Suprapubic skin (tissue), 4 donors: Measurements from ENCODE around the gene SHE. TPM values are rescaled to one million over a fixed set of nuclear protein-coding genes. Genes with fewer than 3 reads are reported as not detected.
A peak's percentile ranks its signal among the peaks of the same experiment; 100 is the strongest.

ENCODE experiments used
- DNase-seq, 2 donors: peaks; one replicate each; pipeline ENCODE4 v3.0.0-alpha.2; 2019; ENCODE audit warnings: low spot score in 2 of 2
- H3K27ac ChIP-seq: fragments of 200-600 bp; sonication (generic); one replicate; pipeline ENCODE4 v1.5.1; 2019
- H3K27me3 ChIP-seq: fragments of 200-600 bp; sonication (generic); one replicate; pipeline ENCODE4 v1.5.1; 2019
- H3K36me3 ChIP-seq: fragments of 200-600 bp; sonication (generic); one replicate; pipeline ENCODE4 v1.5.1; 2019
- H3K4me1 ChIP-seq: fragments of 200-600 bp; sonication (generic); one replicate; pipeline ENCODE4 v1.5.1; 2019
- H3K4me3 ChIP-seq: fragments of 200-600 bp; sonication (generic); one replicate; pipeline ENCODE4 v1.5.1; 2019; ENCODE audit warnings: mild to moderate bottlenecking
- H3K9me3 ChIP-seq: fragments of 200-600 bp; sonication (generic); one replicate; pipeline ENCODE4 v1.5.1; 2019
- EP300 ChIP-seq: sonication (generic); formaldehyde crosslinking; IDR thresholded peaks from one replicate; pipeline ENCODE4 v1.6.1; 2017; ENCODE audit warnings: antibody characterized with exemption
- POLR2A ChIP-seq, 2 donors: fragments of 450-650 bp; IDR thresholded peaks; one replicate each; pipeline ENCODE4 v1.6.1; 2017; ENCODE audit warnings: antibody characterized with exemption in 2 of 2, mild to moderate bottlenecking in 2 of 2, moderate library complexity in 2 of 2
- POLR2AphosphoS5 ChIP-seq, 3 donors: sonication (generic); formaldehyde crosslinking; IDR thresholded peaks; one replicate each; pipeline ENCODE4 v1.6.1; 2017; ENCODE audit warnings: antibody characterized with exemption in 3 of 3
- whole genome bisulfite sequencing: methylation state at CpG from one replicate; pipeline ENCODE4 v1.1.5; 2018; 5-methylcytosine and 5-hydroxymethylcytosine counted together
- total RNA-seq, 4 donors: library from RNA; depleted of rRNA; stranded (reverse); fragments of >200 nt; gene quantifications; one replicate each; pipeline ENCODE4 v1.1.0, GENCODE V29; 2016
- TF ChIP-seq, protein P1 (sequence below), 2 donors: fragments of 200-600 bp in 1 of 2; fragments of 450-650 bp in 1 of 2; sonication (generic) in 1 of 2; IDR thresholded peaks; one replicate each; pipeline ENCODE4 v1.5.1; 2016 to 2019; ENCODE audit warnings: antibody characterized with exemption in 2 of 2, mild to moderate bottlenecking in 1 of 2, moderate library complexity in 1 of 2

SHE gene
- total RNA-seq, 4 donors from 2014 or later = 2.0 to 7.3 (median 4.8) TPM

DNA sequence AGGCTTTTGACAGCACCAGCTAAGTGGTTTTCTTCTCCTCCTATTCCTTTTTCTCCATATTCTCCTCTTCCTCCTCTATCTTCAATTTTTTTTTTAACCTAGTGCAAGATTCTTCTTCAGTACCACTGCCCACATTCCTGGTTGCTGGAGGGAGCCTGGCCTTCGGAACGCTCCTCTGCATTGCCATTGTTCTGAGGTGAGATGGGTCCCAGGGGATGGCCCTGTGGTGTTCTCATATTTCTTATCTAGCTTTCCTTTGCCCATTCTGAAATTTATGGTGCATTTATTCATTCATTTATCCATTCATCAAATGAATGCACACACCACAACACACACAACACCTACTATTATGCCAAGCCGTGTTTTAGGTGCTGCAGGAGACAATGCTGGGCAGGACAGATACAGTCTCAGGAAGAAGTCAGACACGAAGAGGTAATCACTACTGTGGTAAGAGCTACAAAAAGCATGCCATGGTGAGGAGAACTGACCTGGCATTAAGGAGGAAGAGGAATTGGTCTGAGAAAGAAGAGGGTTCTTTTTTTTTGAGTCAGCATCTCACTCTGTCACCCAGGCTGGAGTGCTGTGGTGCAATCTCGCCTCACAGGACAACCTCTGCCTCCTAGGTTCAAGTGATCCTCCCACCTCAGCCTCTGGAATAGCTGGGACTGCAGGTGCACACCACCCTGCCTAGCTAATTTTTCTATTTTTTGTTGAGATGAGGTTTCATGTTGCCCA lies 47.7 kb downstream of the SHE start:
- no peak for TF ChIP-seq POLR2A (IDR thresholded peaks at IDR 0.05)
- no peak for TF ChIP-seq POLR2AphosphoS5 (IDR thresholded peaks at IDR 0.05)
- no peak for TF ChIP-seq EP300
- TF ChIP-seq, protein P1, sequence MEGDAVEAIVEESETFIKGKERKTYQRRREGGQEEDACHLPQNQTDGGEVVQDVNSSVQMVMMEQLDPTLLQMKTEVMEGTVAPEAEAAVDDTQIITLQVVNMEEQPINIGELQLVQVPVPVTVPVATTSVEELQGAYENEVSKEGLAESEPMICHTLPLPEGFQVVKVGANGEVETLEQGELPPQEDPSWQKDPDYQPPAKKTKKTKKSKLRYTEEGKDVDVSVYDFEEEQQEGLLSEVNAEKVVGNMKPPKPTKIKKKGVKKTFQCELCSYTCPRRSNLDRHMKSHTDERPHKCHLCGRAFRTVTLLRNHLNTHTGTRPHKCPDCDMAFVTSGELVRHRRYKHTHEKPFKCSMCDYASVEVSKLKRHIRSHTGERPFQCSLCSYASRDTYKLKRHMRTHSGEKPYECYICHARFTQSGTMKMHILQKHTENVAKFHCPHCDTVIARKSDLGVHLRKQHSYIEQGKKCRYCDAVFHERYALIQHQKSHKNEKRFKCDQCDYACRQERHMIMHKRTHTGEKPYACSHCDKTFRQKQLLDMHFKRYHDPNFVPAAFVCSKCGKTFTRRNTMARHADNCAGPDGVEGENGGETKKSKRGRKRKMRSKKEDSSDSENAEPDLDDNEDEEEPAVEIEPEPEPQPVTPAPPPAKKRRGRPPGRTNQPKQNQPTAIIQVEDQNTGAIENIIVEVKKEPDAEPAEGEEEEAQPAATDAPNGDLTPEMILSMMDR (IDR thresholded peaks at IDR 0.05) = no peak
- H3K4me1 ChIP-seq = peaks cover 21% of the 10 kb centered on the region
- H3K27me3 ChIP-seq = no peaks in the 10 kb centered on the region
- no peak for DNase-seq
- H3K9me3 ChIP-seq = no peaks in the 10 kb centered on the region
- H3K36me3 ChIP-seq = peaks cover 40% of the 10 kb centered on the region
- no peak overlapping the region for H3K27ac ChIP-seq
- H3K4me3 ChIP-seq = no peak overlapping the region
- WGBS = 88% methylated on average over 5 of the region's 5 CpGs

GRCh38 chr1:154453574-154454352 lies 48.4 kb downstream of the SHE start:
- peak overlapping the region; percentile 39 for H3K27ac ChIP-seq
- H3K4me3 ChIP-seq = no peak overlapping the region
- peaks cover 45% of the 10 kb centered on the region for H3K36me3 ChIP-seq
- H3K4me1 ChIP-seq = peaks cover 21% of the 10 kb centered on the region
- no peaks in the 10 kb centered on the region for H3K27me3 ChIP-seq
- no peak for DNase-seq
- TF ChIP-seq POLR2AphosphoS5 (IDR thresholded peaks at IDR 0.05) (no peak), EP300 (no peak), POLR2A (IDR thresholded peaks at IDR 0.05) (no peak)
- TF ChIP-seq, protein P1 (IDR thresholded peaks at IDR 0.05) = no peak
- 41% methylated on average over 5 of the region's 5 CpGs for WGBS
- H3K9me3 ChIP-seq = no peaks in the 10 kb centered on the region

DNA sequence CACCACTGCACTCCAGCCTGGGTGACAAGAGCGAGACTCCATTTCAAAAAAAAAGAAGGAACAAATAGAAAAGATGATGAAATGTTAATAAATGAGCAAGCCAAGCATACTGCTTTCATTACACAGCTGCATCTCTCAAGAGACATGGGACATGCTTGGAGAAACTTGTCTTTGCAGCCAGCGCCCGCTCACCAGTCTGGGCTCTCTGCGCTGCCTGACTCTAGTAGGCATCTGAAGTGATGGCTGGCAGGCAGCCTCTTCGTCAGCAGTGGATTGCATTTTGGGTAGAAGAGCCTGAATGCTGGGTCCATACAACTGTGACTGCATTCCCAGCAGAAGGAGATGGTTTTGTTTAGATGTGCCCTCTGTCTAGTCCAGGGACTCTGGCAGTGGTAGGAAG lies 49.1 kb downstream of the SHE start:
- TF ChIP-seq, protein P1 (IDR thresholded peaks at IDR 0.05) = no peak
- no peak for TF ChIP-seq POLR2AphosphoS5 (IDR thresholded peaks at IDR 0.05)
- TF ChIP-seq EP300 = no peak
- no peak for TF ChIP-seq POLR2A (IDR thresholded peaks at IDR 0.05)
- 46% methylated on average over 5 of the region's 5 CpGs for WGBS
- Histone ChIP-seq H3K36me3 (peaks cover 51% of the 10 kb centered on the region), H3K9me3 (no peaks in the 10 kb centered on the region), H3K4me1 (peaks cover 21% of the 10 kb centered on the region), H3K4me3 (no peak overlapping the region), H3K27me3 (no peaks in the 10 kb centered on the region), H3K27ac (peak overlapping the region; percentile 39)
- no peak for DNase-seq

DNA sequence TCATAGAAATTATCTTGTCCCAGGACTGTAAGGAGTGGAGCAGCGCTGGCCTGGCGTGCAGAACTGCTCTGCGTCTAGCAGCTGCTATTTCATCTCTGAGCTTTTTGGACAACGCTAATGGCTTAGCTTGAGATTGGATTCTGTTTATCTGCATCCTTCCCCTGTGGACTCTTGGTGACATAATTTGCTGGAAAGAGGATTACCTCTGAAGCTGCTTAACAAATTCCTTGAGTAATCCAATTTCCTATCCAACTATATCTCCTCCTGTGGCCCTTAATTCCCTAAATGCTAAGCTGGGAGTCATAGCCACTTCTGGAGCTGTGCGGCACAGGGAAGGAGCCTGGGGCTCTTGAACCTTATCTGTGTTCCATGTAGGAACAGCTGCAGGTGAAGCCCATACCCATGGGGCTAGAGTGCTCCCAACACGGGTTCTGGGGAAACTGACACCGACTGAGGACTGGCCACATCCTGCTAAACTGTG lies 53.8 kb downstream of the SHE start:
- Histone ChIP-seq H3K27me3 (no peaks in the 10 kb centered on the region), H3K9me3 (no peaks in the 10 kb centered on the region), H3K27ac (no peak overlapping the region), H3K36me3 (peaks cover 63% of the 10 kb centered on the region), H3K4me1 (peaks cover 12% of the 10 kb centered on the region), H3K4me3 (no peak overlapping the region)
- WGBS = 79% methylated on average over 7 of the region's 7 CpGs
- no peak for DNase-seq
- TF ChIP-seq EP300 (no peak), POLR2AphosphoS5 (IDR thresholded peaks at IDR 0.05) (no peak)
- TF ChIP-seq, protein P1 (IDR thresholded peaks at IDR 0.05) = no peak

- TF ChIP-seq POLR2AphosphoS5 (IDR thresholded peaks at IDR 0.05) = no peak
- TF ChIP-seq, protein P1 (IDR thresholded peaks at IDR 0.05) = no peak
- no peak for TF ChIP-seq EP300
- no peak overlapping the region for H3K27ac ChIP-seq
- H3K4me1 ChIP-seq = no peaks in the 10 kb centered on the region
- no peaks in the 10 kb centered on the region for H3K9me3 ChIP-seq
- DNase-seq = no peak
- H3K4me3 ChIP-seq = no peak overlapping the region
- WGBS = 95% methylated on average over 6 of the region's 6 CpGs
- no peaks in the 10 kb centered on the region for H3K27me3 ChIP-seq
- peaks cover 63% of the 10 kb centered on the region for H3K36me3 ChIP-seq
These were observed 55.4 kb downstream of the SHE start for GRCh38 chr1:154446789-154447188.
